Endodermal cell (in vitro differentiated cells): Measurements from ENCODE around the gene DDX43. TPM values are rescaled to one million over a fixed set of nuclear protein-coding genes. Genes with fewer than 3 reads are reported as not detected.

ENCODE experiments used
- DNase-seq: peaks from one replicate; pipeline ENCODE4 v3.0.0-alpha.2; 2017
- H3K27ac ChIP-seq: 2 replicates; pipeline ENCODE4 v1.5.1; 2013; ENCODE audit warnings: mild to moderate bottlenecking, low read depth, low read length, moderate library complexity
- H3K27me3 ChIP-seq: 2 replicates; pipeline ENCODE4 v1.6.1; 2013; ENCODE audit warnings: mild to moderate bottlenecking, low read length, moderate library complexity; ENCODE audit not compliant: insufficient read depth, control insufficient read depth, poor library complexity, severe bottlenecking
- H3K36me3 ChIP-seq: 2 replicates; pipeline ENCODE4 v1.7.0; 2013; ENCODE audit warnings: mild to moderate bottlenecking, low read length, moderate library complexity; ENCODE audit not compliant: control insufficient read depth, insufficient read depth
- H3K4me1 ChIP-seq: one replicate; pipeline ENCODE4 v1.7.0; 2013; ENCODE audit warnings: low read length; ENCODE audit not compliant: control insufficient read depth, insufficient read depth
- H3K4me3 ChIP-seq: 2 replicates; pipeline ENCODE4 v1.5.1; 2013; ENCODE audit warnings: mild to moderate bottlenecking, low read length, moderate library complexity
- H3K9ac ChIP-seq: 2 replicates; pipeline ENCODE4 v1.6.1; 2013; ENCODE audit warnings: mild to moderate bottlenecking, low read length, moderate library complexity; ENCODE audit not compliant: poor library complexity, severe bottlenecking; ENCODE audit errors: extremely low read depth
- H3K9me3 ChIP-seq: 2 replicates; pipeline ENCODE4 v1.6.1; 2013; ENCODE audit warnings: mild to moderate bottlenecking, low read length, moderate library complexity; ENCODE audit not compliant: control insufficient read depth
- H3K27ac Mint-ChIP-seq: 2 replicates; pipeline ENCODE4 v1.8.0; 2020; ENCODE audit warnings: mixed read lengths
- H3K27me3 Mint-ChIP-seq: 2 replicates; pipeline ENCODE4 v1.8.0; 2021; ENCODE audit warnings: mild to moderate bottlenecking, mixed read lengths; ENCODE audit not compliant: insufficient read depth
- H3K36me3 Mint-ChIP-seq: 2 replicates; pipeline ENCODE4 v1.8.0; 2020; ENCODE audit warnings: low read depth, mixed read lengths
- H3K4me1 Mint-ChIP-seq: 2 replicates; pipeline ENCODE4 v1.8.0; 2020; ENCODE audit warnings: mixed read lengths
- H3K4me3 Mint-ChIP-seq: 2 replicates; pipeline ENCODE4 v1.8.0; 2020; ENCODE audit warnings: mild to moderate bottlenecking, moderate library complexity, mixed read lengths
- H3K9me3 Mint-ChIP-seq: 2 replicates; pipeline ENCODE4 v1.8.0; 2020; ENCODE audit warnings: mild to moderate bottlenecking, mixed read lengths
- CTCF ChIP-seq: fragments of 200-600 bp; sonication (generic); conservative IDR thresholded peaks from 2 replicates; pipeline ENCODE4 v1.5.0; 2021; ENCODE audit warnings: antibody characterized with exemption, mild to moderate bottlenecking
- WGBS, 2 experiments: methylation state at CpG; one replicate each; pipeline versions ENCODE4 v1.1.5 to v1.1.7; 2013; ENCODE audit warnings: missing lambda C conversion rate in 2 of 2, mixed read lengths in 1 of 2; ENCODE audit not compliant: insufficient coverage in 1 of 2, insufficient read length in 1 of 2; 5-methylcytosine and 5-hydroxymethylcytosine counted together
- total RNA-seq, 2 donors: library from RNA; stranded (reverse); fragmentation: NEBNext Ultra II Directional in 1 of 2; extraction: Animal tissue kit (Norgen Biotek cat#: 25700) in 1 of 2; gene quantifications; 2 replicates in 1 of 2; 3 replicates in 1 of 2; pipeline ENCODE4 v1.2.1, GENCODE V29; 2021

The DDX43 gene
- total RNA-seq, 2 donors from 2014 or later = not detected

- H3K27me3 ChIP-seq = no peaks in the 10 kb centered on the region
- peaks cover 9% of the 10 kb centered on the region for H3K9me3 Mint-ChIP-seq
- H3K36me3 ChIP-seq = no peaks in the 10 kb centered on the region
- no peak within 1 kb of the TSS for H3K4me3 Mint-ChIP-seq
- H3K4me1 Mint-ChIP-seq = peaks cover 8% of the 10 kb centered on the region
- H3K27ac Mint-ChIP-seq = no peak within 1 kb of the TSS
- DNase-seq = no peak
- WGBS, 2 experiments = 96 to 97% methylated on average over 31 to 36 of the region's 36 CpGs
- TF ChIP-seq CTCF = no peak
- H3K9me3 ChIP-seq = peaks cover 10% of the 10 kb centered on the region
- H3K27ac ChIP-seq = no peak within 1 kb of the TSS
- H3K4me1 ChIP-seq = no peaks in the 10 kb centered on the region
- no peak within 1 kb of the TSS for H3K4me3 ChIP-seq
- H3K36me3 Mint-ChIP-seq = no peaks in the 10 kb centered on the region
- H3K27me3 Mint-ChIP-seq = no peaks in the 10 kb centered on the region
- no peak within 1 kb of the TSS for H3K9ac ChIP-seq
These were observed 25.1 kb upstream of the DDX43 start, which contains the start of gene OOEP for GRCh38 chr6:73369563-73369962. Gene OOEP, minus strand, starts transcription at chr6:73369897. Its CDS starts 105 bp downstream, at chr6:73369792.

DNA sequence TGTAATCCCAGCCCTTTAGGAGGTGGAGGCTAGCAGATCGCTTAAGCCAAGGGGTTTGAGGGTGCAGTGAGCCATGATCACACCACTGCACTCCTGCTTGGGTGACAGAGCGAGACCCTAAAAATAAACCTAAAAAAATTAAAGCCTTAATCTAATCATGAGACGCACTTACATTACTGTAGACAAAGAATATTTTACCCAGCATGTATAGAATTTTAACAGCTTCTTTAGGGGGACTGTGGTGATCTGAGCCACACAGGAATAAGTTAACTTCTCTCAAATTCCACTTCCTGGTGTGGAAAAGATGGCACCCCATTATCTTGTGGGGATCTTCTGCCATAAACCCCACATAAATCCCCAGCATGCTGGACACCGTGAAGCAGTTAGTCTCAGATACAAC lies 22.6 kb upstream of the DDX43 start:
- H3K27me3 ChIP-seq = no peaks in the 10 kb centered on the region
- H3K36me3 Mint-ChIP-seq = no peaks in the 10 kb centered on the region
- no peak overlapping the region for H3K4me3 ChIP-seq
- 93% methylated on average over 3 to 4 of the region's 4 CpGs for whole genome bisulfite sequencing, 2 experiments
- no peaks in the 10 kb centered on the region for H3K27me3 Mint-ChIP-seq
- no peak overlapping the region for H3K4me3 Mint-ChIP-seq
- no peak overlapping the region for H3K27ac Mint-ChIP-seq
- DNase-seq = no peak
- peaks cover 8% of the 10 kb centered on the region for H3K4me1 Mint-ChIP-seq
- H3K36me3 ChIP-seq = no peaks in the 10 kb centered on the region
- TF ChIP-seq CTCF = no peak
- H3K9ac ChIP-seq = no peak overlapping the region
- no peak overlapping the region for H3K27ac ChIP-seq
- H3K9me3 ChIP-seq = peaks cover 10% of the 10 kb centered on the region
- peaks cover 9% of the 10 kb centered on the region for H3K9me3 Mint-ChIP-seq
- H3K4me1 ChIP-seq = no peaks in the 10 kb centered on the region

- TF ChIP-seq CTCF = no peak
These were observed 22.1 kb upstream of the DDX43 start for GRCh38 chr6:73372516-73372915.

More at GRCh38 chr6:73372516-73372915, 22.1 kb upstream of the DDX43 start:
- Mint-ChIP-seq H3K4me3 (no peak overlapping the region), H3K9me3 (peaks cover 9% of the 10 kb centered on the region), H3K27ac (no peak overlapping the region), H3K27me3 (no peaks in the 10 kb centered on the region), H3K36me3 (no peaks in the 10 kb centered on the region), H3K4me1 (peaks cover 8% of the 10 kb centered on the region)
- Histone ChIP-seq H3K4me3 (no peak overlapping the region), H3K36me3 (no peaks in the 10 kb centered on the region), H3K9ac (no peak overlapping the region), H3K4me1 (no peaks in the 10 kb centered on the region), H3K9me3 (peaks cover 10% of the 10 kb centered on the region), H3K27ac (no peak overlapping the region), H3K27me3 (no peaks in the 10 kb centered on the region)
- no peak for DNase-seq
- 90 to 93% methylated on average over 6 to 10 of the region's 10 CpGs for WGBS, 2 experiments
